Epithelial cell of esophagus (primary cell): ENCODE data around the gene KCNQ2.

ENCODE experiments used
- DNase-seq: peaks from one replicate; pipeline ENCODE4 v3.0.0; 2010; ENCODE audit warnings: low read depth
- H3K4me3 ChIP-seq: 2 replicates; pipeline ENCODE4 v1.5.1; 2011; ENCODE audit warnings: mild to moderate bottlenecking, low read length, control low read depth
- CTCF ChIP-seq: IDR thresholded peaks from 2 replicates; pipeline ENCODE4 v1.5.1; 2011; ENCODE audit warnings: low read depth, mild to moderate bottlenecking, low read length, control low read depth, inconsistent platforms; ENCODE audit not compliant: insufficient read depth; ENCODE audit errors: missing control alignments

KCNQ2 gene

GRCh38 chr20:63432577-63433325 is 39.7 kb downstream of the KCNQ2 start:
- H3K4me3 ChIP-seq: no peak overlapping the region
- no peak for DNase-seq
- TF ChIP-seq CTCF: no peak

DNA sequence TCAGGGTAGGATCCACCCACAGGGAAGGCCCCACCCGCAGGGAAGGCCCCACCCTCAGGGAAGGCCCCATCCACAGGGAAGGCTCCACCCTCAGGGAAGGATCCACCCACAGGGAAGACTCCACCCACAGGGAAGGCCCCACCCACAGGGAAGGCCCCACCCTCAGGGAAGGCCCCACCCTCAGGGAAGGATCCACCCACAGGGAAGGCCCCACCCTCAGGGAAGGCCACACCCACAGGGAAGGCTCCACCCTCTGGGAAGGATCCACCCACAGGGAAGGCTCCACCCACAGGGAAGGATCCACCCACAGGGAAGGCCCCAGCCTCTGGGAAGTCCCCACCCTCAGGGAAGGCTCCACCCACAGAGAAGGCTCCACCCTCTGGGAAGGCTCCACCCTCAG is 40.5 kb downstream of the KCNQ2 start:
- DNase-seq: no peak
- no peak overlapping the region for H3K4me3 ChIP-seq
- no peak for TF ChIP-seq CTCF

GRCh38 chr20:63430891-63431290 is 41.6 kb downstream of the KCNQ2 start:
- no peak for DNase-seq
- no peak overlapping the region for H3K4me3 ChIP-seq
- TF ChIP-seq CTCF: no peak

GRCh38 chr20:63429992-63430391 is 42.5 kb downstream of the KCNQ2 start:
- TF ChIP-seq CTCF: no peak
- no peak for DNase-seq

DNA sequence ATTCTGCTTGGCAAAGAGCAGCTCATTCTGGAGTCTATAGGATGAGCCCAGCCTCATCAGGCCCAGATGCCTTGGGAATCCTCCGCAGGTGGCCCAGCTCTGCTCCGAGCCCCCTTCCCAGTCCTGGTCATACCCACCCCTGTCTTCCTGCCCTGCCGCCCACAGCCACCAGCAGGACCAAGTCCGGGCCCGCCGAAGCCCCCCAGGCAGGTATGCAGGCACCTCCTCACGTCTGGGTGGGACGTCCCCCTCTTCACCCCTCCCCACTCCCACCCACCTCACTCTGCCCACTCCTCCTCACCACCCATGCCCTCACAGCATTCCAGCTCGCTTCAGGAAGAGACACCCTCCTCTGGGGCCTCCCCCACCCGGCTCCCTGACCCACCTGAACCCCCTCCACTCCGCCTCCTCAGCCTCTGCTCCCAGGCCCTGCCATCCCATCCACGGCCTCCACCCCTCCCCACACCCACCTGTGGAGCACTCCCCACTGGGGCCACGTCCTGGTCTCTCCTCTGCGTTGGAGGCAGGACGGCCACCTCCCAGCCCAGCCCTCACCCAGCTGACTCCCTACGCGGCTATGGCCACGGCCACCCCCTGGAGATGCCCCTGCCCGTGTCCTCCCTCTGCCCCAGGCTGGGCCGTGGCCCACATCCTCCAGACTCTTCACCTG is 43.4 kb downstream of the KCNQ2 start:
- DNase-seq: no peak
- no peak overlapping the region for H3K4me3 ChIP-seq
- no peak for TF ChIP-seq CTCF

More at GRCh38 chr20:63429992-63430391, 42.5 kb downstream of the KCNQ2 start:
- H3K4me3 ChIP-seq: no peak overlapping the region

DNA sequence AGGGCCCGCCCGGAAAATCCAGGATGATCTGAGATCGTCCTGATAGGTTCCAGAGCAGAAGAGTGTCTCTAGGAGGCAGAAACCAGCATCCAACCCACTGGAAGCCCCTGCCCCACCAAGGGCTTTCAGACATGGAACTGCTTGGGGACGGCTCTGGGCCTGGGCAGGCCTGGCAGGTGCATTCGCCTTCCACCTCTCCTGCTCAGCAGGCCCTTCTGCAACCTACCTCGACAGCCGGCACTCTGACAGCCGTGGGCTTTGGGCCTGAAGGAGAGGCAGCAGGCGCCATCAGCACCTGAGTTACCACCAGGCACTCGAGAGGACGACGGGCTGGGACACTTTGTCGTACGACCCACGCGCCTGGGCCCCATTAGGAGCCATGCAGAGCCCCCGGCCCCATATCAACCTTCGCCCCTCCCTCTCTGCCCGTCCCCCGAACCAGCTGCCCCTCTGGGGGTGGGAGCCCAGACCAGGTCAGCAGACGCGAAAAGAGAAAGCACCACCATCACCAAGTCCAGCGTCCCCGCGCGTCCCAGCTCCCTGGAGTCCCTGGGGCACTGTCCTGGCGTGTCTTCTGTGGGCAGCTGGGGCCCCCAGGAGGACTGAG is 44.6 kb downstream of the KCNQ2 start:
- TF ChIP-seq CTCF: no peak
- no peak for DNase-seq
- H3K4me3 ChIP-seq: no peak overlapping the region
